ENCODE results near the gene RPS15.

The RPS15 gene

GRCh38 chr19:1445932-1446712, 7.9 kb downstream of the RPS15 start:
- Histone ChIP-seq H3K27me3 (ENCODE audit: insufficient read depth, poor library complexity, severe bottlenecking) (peaks cover 41% of the 10 kb centered on the region), H3K4me3 (replicated peaks; ENCODE audit: insufficient read depth, low read length) (no peak overlapping the region), H3K27ac (replicated peaks) (no peak overlapping the region)
- DNase-seq (ENCODE audit: low read depth in 1 of 2, low spot score in 1 of 2): no peak
- TF ChIP-seq CTCF (IDR thresholded peaks at IDR 0.05; ENCODE audit: insufficient read depth, low read length) (no peak), GABPA (IDR thresholded peaks at IDR 0.05; ENCODE audit: low read depth) (no peak), REST (IDR thresholded peaks at IDR 0.05; ENCODE audit: insufficient replicate concordance, low read depth) (no peak), POLR2AphosphoS5 (IDR thresholded peaks at IDR 0.05; ENCODE audit: low read depth) (no peak), SPI1 (IDR thresholded peaks at IDR 0.05; ENCODE audit: borderline replicate concordance, low read depth) (no peak)

GRCh38 chr19:1446713-1447481, 8.7 kb downstream of the RPS15 start:
- Histone ChIP-seq H3K4me3 (replicated peaks; ENCODE audit: insufficient read depth, low read length) (no peak overlapping the region), H3K27ac (replicated peaks) (no peak overlapping the region), H3K27me3 (ENCODE audit: insufficient read depth, poor library complexity, severe bottlenecking) (peaks cover 49% of the 10 kb centered on the region)
- TF ChIP-seq REST (IDR thresholded peaks at IDR 0.05; ENCODE audit: insufficient replicate concordance, low read depth): peak; percentile 99
- TF ChIP-seq POLR2AphosphoS5 (IDR thresholded peaks at IDR 0.05; ENCODE audit: low read depth): no peak
- no peak for DNase-seq (ENCODE audit: low read depth in 1 of 2, low spot score in 1 of 2)

- Histone ChIP-seq H3K4me3 (replicated peaks; ENCODE audit: insufficient read depth, low read length) (no peak overlapping the region), H3K27me3 (ENCODE audit: insufficient read depth, poor library complexity, severe bottlenecking) (peaks cover 55% of the 10 kb centered on the region), H3K27ac (replicated peaks) (no peak overlapping the region)
- TF ChIP-seq CTCF (IDR thresholded peaks at IDR 0.05; ENCODE audit: insufficient read depth, low read length): no peak
- no peak for TF ChIP-seq POLR2AphosphoS5 (IDR thresholded peaks at IDR 0.05; ENCODE audit: low read depth)
- TF ChIP-seq SPI1 (IDR thresholded peaks at IDR 0.05; ENCODE audit: borderline replicate concordance, low read depth): no peak
- TF ChIP-seq REST (IDR thresholded peaks at IDR 0.05; ENCODE audit: insufficient replicate concordance, low read depth): no peak
- no peak for TF ChIP-seq GABPA (IDR thresholded peaks at IDR 0.05; ENCODE audit: low read depth)
- no peak for DNase-seq (ENCODE audit: low read depth in 1 of 2, low spot score in 1 of 2)
Measured at GRCh38 chr19:1447504-1447903, 9.3 kb downstream of the RPS15 start.

Data from HL-60 (cell line).